Neutrophil (primary cell): ENCODE measurements around the gene UBE3C.

Experiments used
- H3K27ac ChIP-seq: fragments of 200-600 bp; sonication (generic); 2 replicates; pipeline ENCODE4 v1.5.1; 2016; ENCODE audit warnings: mild to moderate bottlenecking, moderate library complexity
- H3K27me3 ChIP-seq: fragments of 200-600 bp; sonication (generic); 2 replicates; pipeline ENCODE4 v1.6.0; 2016; ENCODE audit warnings: mild to moderate bottlenecking
- H3K36me3 ChIP-seq: fragments of 200-600 bp; sonication (generic); 2 replicates; pipeline ENCODE4 v1.5.1; 2017
- H3K4me1 ChIP-seq, 2 experiments: fragments of 200-600 bp in 1 of 2; sonication (generic) in 1 of 2; 1 replicate in 1 of 2; 2 replicates in 1 of 2; pipeline versions ENCODE4 v1.5.1 to v1.6.1; 2013 to 2016; ENCODE audit warnings: low read depth in 1 of 2, low read length in 1 of 2, mild to moderate bottlenecking in 1 of 2, moderate library complexity in 1 of 2; ENCODE audit not compliant: control insufficient read depth in 1 of 2, insufficient read depth in 1 of 2
- H3K4me3 ChIP-seq, 2 experiments: fragments of 200-600 bp in 1 of 2; sonication (generic) in 1 of 2; 1 replicate in 1 of 2; 2 replicates in 1 of 2; pipeline ENCODE4 v1.5.1; 2013 to 2016; ENCODE audit warnings: low read depth in 1 of 2, low read length in 1 of 2, mild to moderate bottlenecking in 1 of 2, moderate library complexity in 1 of 2
- H3K9me3 ChIP-seq: fragments of 200-600 bp; sonication (generic); 2 replicates; pipeline ENCODE4 v1.5.1; 2016
- TF ChIP-seq, protein P1 (sequence below): fragments of 200-600 bp; sonication (generic); IDR thresholded peaks from 2 replicates; pipeline ENCODE4 v1.5.1; 2016; ENCODE audit warnings: antibody characterized with exemption

The UBE3C gene

DNA sequence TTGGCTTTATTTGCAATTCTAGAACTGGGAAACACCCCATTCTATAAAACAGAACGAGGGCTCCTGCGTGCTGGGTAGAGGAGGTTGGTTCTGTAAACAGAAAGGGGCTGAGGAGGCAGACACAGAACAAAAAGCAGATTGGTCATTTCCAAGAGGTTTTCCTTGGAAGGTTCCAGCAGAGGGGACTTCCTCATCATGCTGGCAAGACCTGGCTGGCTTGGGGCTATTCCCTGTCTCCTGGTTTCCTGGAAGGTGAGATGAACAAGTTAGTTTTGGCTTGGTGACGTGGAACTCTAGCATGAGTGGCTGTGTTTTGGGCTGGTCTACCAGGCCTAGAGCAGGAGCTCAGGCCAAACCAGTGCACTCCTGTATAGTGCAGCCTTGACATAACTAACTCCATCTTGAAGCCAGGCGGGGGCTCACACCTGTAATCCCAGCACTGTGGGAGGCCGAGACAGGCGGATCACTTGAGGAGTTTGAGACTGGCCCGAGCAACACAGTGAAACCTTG, 172.0 kb downstream of the UBE3C start:
- Histone ChIP-seq H3K4me3 (no peak overlapping the region), H3K4me1 (peaks cover 0 to 5% of the 10 kb centered on the region in 2 experiments), H3K27ac (no peak overlapping the region), H3K36me3 (no peaks in the 10 kb centered on the region), H3K9me3 (no peaks in the 10 kb centered on the region), H3K27me3 (no peaks in the 10 kb centered on the region)
- TF ChIP-seq, protein P1, sequence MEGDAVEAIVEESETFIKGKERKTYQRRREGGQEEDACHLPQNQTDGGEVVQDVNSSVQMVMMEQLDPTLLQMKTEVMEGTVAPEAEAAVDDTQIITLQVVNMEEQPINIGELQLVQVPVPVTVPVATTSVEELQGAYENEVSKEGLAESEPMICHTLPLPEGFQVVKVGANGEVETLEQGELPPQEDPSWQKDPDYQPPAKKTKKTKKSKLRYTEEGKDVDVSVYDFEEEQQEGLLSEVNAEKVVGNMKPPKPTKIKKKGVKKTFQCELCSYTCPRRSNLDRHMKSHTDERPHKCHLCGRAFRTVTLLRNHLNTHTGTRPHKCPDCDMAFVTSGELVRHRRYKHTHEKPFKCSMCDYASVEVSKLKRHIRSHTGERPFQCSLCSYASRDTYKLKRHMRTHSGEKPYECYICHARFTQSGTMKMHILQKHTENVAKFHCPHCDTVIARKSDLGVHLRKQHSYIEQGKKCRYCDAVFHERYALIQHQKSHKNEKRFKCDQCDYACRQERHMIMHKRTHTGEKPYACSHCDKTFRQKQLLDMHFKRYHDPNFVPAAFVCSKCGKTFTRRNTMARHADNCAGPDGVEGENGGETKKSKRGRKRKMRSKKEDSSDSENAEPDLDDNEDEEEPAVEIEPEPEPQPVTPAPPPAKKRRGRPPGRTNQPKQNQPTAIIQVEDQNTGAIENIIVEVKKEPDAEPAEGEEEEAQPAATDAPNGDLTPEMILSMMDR: no peak

DNA sequence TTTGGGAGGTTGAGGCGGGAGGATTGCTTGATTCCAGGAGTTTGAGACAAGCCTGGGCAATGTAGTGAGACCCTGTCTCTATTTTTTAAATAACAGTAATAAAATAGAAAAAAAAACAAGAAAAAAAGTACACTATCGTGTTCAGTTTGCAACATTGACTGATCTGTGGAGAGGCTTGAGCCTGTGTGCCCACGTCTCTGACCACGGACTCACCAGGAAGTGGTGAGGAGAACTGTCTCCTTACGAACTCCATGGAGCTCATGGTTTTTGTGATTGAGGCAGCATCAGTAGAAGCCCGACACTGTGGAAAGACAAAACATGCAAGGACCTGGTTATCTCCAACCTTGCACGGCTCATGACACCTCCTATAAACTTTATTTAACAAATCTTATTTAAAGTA, 174.2 kb downstream of the UBE3C start:
- no peak overlapping the region for H3K4me3 ChIP-seq
- TF ChIP-seq, protein P1: no peak
- no peaks in the 10 kb centered on the region for H3K9me3 ChIP-seq
- H3K4me1 ChIP-seq: peaks cover 0 to 6% of the 10 kb centered on the region in 2 experiments
- no peak overlapping the region for H3K27ac ChIP-seq
- no peaks in the 10 kb centered on the region for H3K36me3 ChIP-seq
- no peaks in the 10 kb centered on the region for H3K27me3 ChIP-seq

DNA sequence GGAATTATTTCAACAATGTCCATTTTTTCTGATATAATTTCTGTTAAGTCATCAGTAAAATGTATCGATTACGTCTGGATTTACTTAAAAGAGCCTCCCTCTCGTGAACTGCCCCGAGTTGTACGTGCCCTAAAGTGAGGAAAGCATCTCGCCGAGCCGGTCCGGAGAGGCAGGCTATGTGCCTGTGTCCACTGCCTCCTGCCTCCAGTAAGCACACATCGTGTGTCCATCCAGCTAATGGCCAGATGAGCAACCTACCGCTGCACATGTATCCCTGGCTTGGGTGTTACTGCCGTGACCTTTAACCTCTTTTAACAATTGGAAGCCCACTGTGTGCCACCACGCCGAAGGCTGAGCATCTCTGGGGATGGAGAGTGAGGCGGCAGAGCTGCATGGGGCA, 174.9 kb downstream of the UBE3C start:
- Histone ChIP-seq H3K27me3 (no peaks in the 10 kb centered on the region), H3K4me1 (peaks cover 0 to 13% of the 10 kb centered on the region in 2 experiments), H3K4me3 (no peak overlapping the region), H3K9me3 (no peaks in the 10 kb centered on the region), H3K36me3 (no peaks in the 10 kb centered on the region), H3K27ac (no peak overlapping the region)
- TF ChIP-seq, protein P1: no peak

DNA sequence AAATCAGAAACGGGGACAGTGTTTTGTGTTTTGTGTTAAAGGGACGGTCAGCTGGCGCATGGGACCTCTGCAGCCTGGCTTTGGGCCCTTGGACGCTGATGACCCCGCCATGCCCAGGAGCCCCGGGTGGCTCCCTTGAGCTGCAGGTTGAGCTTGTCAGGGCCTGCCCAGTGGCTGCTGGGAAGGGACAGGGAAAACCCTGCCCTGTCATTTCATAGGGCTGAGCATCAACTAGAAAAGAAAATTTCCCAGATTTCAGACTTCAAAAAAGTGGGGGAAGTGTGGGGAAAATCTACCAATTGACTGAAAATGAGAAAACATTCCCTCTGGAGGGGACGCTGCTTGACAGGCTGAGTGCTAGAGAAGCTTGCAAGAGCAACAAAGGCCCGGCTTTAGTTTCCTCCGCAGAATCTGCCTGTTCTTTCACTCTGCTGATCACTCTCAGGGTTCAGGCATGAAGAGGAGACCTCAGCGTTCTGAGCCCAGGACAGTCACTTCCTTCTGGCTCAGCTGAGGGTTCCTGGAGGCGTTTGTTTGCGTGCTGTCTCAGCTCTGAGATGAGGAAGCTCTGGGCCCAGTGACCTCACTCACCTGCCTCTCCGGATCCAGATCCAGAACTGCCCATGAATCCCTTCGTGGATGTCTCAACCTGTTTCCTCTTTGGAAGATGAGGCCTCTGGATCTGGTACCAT, 179.4 kb downstream of the UBE3C start:
- Histone ChIP-seq H3K27ac (peak overlapping the region; percentile 70), H3K36me3 (no peaks in the 10 kb centered on the region), H3K27me3 (no peaks in the 10 kb centered on the region), H3K9me3 (no peaks in the 10 kb centered on the region), H3K4me1 (peaks cover 0 to 9% of the 10 kb centered on the region in 2 experiments), H3K4me3 (no peak overlapping the region)
- TF ChIP-seq, protein P1: no peak
